ENCODE measurements around the gene ATP8A1. TPM values are rescaled to one million over a fixed set of nuclear protein-coding genes. Genes with fewer than 3 reads are reported as not detected.

ATP8A1 gene
- total RNA-seq, 1 experiment from 2014 or later: 0.80 TPM

DNA sequence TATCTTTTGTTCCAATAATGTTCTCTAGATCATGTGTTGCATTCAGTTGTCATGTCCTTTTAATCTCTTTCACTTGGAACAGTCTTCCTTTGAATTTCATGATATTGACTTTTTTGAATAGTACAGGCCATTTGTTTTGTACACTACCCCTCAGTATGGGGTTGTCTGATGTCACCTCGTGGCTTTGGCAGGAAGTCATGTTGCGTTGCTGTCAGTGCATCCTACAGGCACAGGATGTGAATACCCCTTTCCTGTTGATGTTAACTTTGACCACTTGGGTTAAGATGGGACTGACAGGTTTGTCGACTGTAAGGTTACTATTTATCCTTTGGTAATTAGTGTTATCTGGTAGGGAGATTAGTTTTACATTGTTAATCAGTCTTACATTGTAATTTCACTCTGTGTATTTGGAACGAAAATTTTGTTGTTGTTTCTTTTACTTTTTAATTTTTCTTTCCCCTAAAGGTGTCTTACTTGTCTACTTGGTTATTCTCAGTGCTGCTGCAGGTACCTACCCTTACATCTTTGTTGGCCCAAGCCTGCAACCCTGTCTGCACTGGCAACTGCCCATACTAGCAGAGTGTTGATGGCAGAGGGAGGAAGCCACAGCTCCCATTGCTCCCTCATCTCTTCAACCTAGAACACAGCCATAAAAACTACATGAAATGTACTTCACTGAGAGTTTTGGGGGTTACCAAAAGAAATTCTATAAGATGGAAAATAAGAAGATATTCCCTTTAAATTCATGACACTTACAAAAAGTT is 14.7 kb upstream of the ATP8A1 start:
- H3K4me1 ChIP-seq (ENCODE audit: control insufficient read depth, insufficient read depth, low read length): no peaks in the 10 kb centered on the region
- ChIA-PET POLR2A (no interaction called here), CTCF (no interaction called here)
- no TSS peak for BruUV-seq (replicated peaks)
- H3K4me3 ChIP-seq (ENCODE audit: low read depth in 2 of 2, low read length in 2 of 2): no peak overlapping the region
- no peak overlapping the region for H3K27ac ChIP-seq (ENCODE audit: low read length)
- DNase-seq (ENCODE audit: low read depth, low spot score) (no peak), ATAC-seq (no peak)
- intact Hi-C loops (cut with micrococcal nuclease; ENCODE audit: unreplicated experiment): no loop called here
- no peaks in the 10 kb centered on the region for H3K9me3 ChIP-seq (ENCODE audit: control insufficient read depth, insufficient read depth, low read depth, low read length)
- in situ Hi-C loops (cut with HindIII; ENCODE audit: low pct_unique_long_range_greater_than_20kb, low sequenced_read_pairs): no loop called here
- TF ChIP-seq POLR2AphosphoS5 (IDR thresholded peaks at IDR 0.05; ENCODE audit: low read depth, low read length): no peak
- no peak for TF ChIP-seq TCF7L2 (IDR thresholded peaks at IDR 0.05; ENCODE audit: low read depth, low read length)
- TF ChIP-seq, protein P1, sequence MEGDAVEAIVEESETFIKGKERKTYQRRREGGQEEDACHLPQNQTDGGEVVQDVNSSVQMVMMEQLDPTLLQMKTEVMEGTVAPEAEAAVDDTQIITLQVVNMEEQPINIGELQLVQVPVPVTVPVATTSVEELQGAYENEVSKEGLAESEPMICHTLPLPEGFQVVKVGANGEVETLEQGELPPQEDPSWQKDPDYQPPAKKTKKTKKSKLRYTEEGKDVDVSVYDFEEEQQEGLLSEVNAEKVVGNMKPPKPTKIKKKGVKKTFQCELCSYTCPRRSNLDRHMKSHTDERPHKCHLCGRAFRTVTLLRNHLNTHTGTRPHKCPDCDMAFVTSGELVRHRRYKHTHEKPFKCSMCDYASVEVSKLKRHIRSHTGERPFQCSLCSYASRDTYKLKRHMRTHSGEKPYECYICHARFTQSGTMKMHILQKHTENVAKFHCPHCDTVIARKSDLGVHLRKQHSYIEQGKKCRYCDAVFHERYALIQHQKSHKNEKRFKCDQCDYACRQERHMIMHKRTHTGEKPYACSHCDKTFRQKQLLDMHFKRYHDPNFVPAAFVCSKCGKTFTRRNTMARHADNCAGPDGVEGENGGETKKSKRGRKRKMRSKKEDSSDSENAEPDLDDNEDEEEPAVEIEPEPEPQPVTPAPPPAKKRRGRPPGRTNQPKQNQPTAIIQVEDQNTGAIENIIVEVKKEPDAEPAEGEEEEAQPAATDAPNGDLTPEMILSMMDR (IDR thresholded peaks at IDR 0.05): no peak
- TF ChIP-seq, protein P2, sequence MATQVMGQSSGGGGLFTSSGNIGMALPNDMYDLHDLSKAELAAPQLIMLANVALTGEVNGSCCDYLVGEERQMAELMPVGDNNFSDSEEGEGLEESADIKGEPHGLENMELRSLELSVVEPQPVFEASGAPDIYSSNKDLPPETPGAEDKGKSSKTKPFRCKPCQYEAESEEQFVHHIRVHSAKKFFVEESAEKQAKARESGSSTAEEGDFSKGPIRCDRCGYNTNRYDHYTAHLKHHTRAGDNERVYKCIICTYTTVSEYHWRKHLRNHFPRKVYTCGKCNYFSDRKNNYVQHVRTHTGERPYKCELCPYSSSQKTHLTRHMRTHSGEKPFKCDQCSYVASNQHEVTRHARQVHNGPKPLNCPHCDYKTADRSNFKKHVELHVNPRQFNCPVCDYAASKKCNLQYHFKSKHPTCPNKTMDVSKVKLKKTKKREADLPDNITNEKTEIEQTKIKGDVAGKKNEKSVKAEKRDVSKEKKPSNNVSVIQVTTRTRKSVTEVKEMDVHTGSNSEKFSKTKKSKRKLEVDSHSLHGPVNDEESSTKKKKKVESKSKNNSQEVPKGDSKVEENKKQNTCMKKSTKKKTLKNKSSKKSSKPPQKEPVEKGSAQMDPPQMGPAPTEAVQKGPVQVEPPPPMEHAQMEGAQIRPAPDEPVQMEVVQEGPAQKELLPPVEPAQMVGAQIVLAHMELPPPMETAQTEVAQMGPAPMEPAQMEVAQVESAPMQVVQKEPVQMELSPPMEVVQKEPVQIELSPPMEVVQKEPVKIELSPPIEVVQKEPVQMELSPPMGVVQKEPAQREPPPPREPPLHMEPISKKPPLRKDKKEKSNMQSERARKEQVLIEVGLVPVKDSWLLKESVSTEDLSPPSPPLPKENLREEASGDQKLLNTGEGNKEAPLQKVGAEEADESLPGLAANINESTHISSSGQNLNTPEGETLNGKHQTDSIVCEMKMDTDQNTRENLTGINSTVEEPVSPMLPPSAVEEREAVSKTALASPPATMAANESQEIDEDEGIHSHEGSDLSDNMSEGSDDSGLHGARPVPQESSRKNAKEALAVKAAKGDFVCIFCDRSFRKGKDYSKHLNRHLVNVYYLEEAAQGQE (IDR thresholded peaks at IDR 0.05; ENCODE audit: insufficient read depth in 1 of 2, low read depth in 2 of 2, low read length in 1 of 2): no peak
- no peak for TF ChIP-seq SIN3A (IDR thresholded peaks at IDR 0.05; ENCODE audit: borderline replicate concordance, insufficient read depth, low read depth, low read length)
- H3K27me3 ChIP-seq (ENCODE audit: control insufficient read depth, insufficient read depth, low read length): no peaks in the 10 kb centered on the region
- H3K36me3 ChIP-seq (ENCODE audit: control insufficient read depth, insufficient read depth, low read length): no peaks in the 10 kb centered on the region

DNA sequence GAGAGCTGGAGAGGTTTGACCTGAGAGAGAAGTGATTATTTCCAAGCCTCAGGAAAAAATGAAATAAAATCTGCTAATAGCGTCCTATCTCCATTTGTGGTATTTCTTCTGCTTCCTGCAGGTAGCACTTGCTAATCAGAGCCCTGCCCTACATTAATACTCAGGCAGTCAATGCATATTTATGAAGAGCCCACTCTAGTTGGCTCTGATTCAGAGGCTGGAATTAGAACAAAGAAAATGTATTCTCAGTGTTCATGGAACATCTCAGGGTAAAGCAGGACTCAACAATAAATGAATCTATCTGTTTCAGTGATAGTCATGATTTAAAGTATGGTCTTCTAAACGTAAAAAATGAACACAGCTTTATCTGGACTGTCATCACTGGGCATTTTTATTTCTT is 1.4 kb upstream of the ATP8A1 start:
- no peaks in the 10 kb centered on the region; the same call in 1 of the 2 replicates for H3K4me1 ChIP-seq (ENCODE audit: control insufficient read depth, insufficient read depth, low read length)
- H3K9me3 ChIP-seq (ENCODE audit: control insufficient read depth, insufficient read depth, low read depth, low read length): no peaks in the 10 kb centered on the region
- TF ChIP-seq, protein P1 (IDR thresholded peaks at IDR 0.05): no peak
- TF ChIP-seq POLR2AphosphoS5 (IDR thresholded peaks at IDR 0.05; ENCODE audit: low read depth, low read length) (no peak), SIN3A (IDR thresholded peaks at IDR 0.05; ENCODE audit: borderline replicate concordance, insufficient read depth, low read depth, low read length) (no peak), TCF7L2 (IDR thresholded peaks at IDR 0.05; ENCODE audit: low read depth, low read length) (no peak)
- TF ChIP-seq, protein P2 (IDR thresholded peaks at IDR 0.05; ENCODE audit: insufficient read depth in 1 of 2, low read depth in 2 of 2, low read length in 1 of 2): no peak
- in situ Hi-C loops (cut with HindIII; ENCODE audit: low pct_unique_long_range_greater_than_20kb, low sequenced_read_pairs): no loop called here
- H3K36me3 ChIP-seq (ENCODE audit: control insufficient read depth, insufficient read depth, low read length): no peaks in the 10 kb centered on the region
- no peak overlapping the region for H3K27ac ChIP-seq (ENCODE audit: low read length)
- BruUV-seq (replicated peaks): no TSS peak
- ATAC-seq: no peak
- ChIA-PET CTCF (no interaction called here), POLR2A (no interaction called here)
- intact Hi-C loops (cut with micrococcal nuclease; ENCODE audit: unreplicated experiment): no loop called here
- no peak overlapping the region for H3K4me3 ChIP-seq (ENCODE audit: low read depth in 2 of 2, low read length in 2 of 2)
- DNase-seq (ENCODE audit: low read depth, low spot score): no peak
- no peaks in the 10 kb centered on the region for H3K27me3 ChIP-seq (ENCODE audit: control insufficient read depth, insufficient read depth, low read length)
